Astrocyte (in vitro differentiated cells and primary cell): Measurements from ENCODE around the gene BCOR. TPM values are rescaled to one million over a fixed set of nuclear protein-coding genes. Genes with fewer than 3 reads are reported as not detected.

Experiments used
- DNase-seq: peaks from one replicate; pipeline ENCODE4 v3.0.0-alpha.2; 2010; ENCODE audit warnings: low read depth
- FAIRE-seq: peaks from 2 replicates; lab custom pipeline; 2011; peaks lifted over from hg19 to GRCh38; lab: Jason Lieb, UNC
- H2AFZ ChIP-seq: 2 replicates; pipeline ENCODE4 v1.6.0; 2012; ENCODE audit warnings: low read depth, low read length, inconsistent platforms
- H3K27ac ChIP-seq: 2 replicates; pipeline ENCODE4 v1.5.1; 2011; ENCODE audit warnings: low read depth, low read length, inconsistent platforms
- H3K27me3 ChIP-seq: 2 replicates; pipeline ENCODE4 v1.6.0; 2011; ENCODE audit warnings: low read length, inconsistent platforms; ENCODE audit not compliant: insufficient read depth
- H3K36me3 ChIP-seq: 2 replicates; pipeline ENCODE4 v1.5.1; 2011; ENCODE audit warnings: low read length, inconsistent platforms; ENCODE audit not compliant: insufficient read depth
- H3K4me1 ChIP-seq: 2 replicates; pipeline ENCODE4 v1.5.1; 2011; ENCODE audit warnings: low read length, inconsistent platforms; ENCODE audit not compliant: insufficient read depth
- H3K4me2 ChIP-seq: 2 replicates; pipeline ENCODE4 v1.6.0; 2012; ENCODE audit warnings: low read length, inconsistent platforms
- H3K4me3 ChIP-seq: 2 replicates; pipeline ENCODE4 v1.5.1; 2011; ENCODE audit warnings: low read depth, mild to moderate bottlenecking, low read length, inconsistent platforms; ENCODE audit not compliant: insufficient read depth
- H3K79me2 ChIP-seq: 2 replicates; pipeline ENCODE4 v1.6.0; 2012; ENCODE audit warnings: mild to moderate bottlenecking, low read length, inconsistent platforms; ENCODE audit not compliant: insufficient read depth
- H3K9ac ChIP-seq: 2 replicates; pipeline ENCODE4 v1.6.0; 2012; ENCODE audit warnings: mild to moderate bottlenecking, low read length, inconsistent platforms
- H3K9me3 ChIP-seq: 2 replicates; pipeline ENCODE4 v1.5.1; 2012; ENCODE audit warnings: low read depth, mild to moderate bottlenecking, low read length, inconsistent platforms; ENCODE audit not compliant: insufficient read depth
- H4K20me1 ChIP-seq: 2 replicates; pipeline ENCODE4 v1.6.0; 2012; ENCODE audit warnings: low read length, inconsistent platforms; ENCODE audit not compliant: insufficient read depth
- H3K27ac Mint-ChIP-seq: one replicate; pipeline ENCODE4 v1.8.0; 2021; ENCODE audit warnings: mild to moderate bottlenecking, mixed read lengths; ENCODE audit not compliant: unreplicated experiment
- H3K27me3 Mint-ChIP-seq: one replicate; pipeline ENCODE4 v1.8.0; 2021; ENCODE audit warnings: low read depth, mixed read lengths; ENCODE audit not compliant: unreplicated experiment
- H3K36me3 Mint-ChIP-seq: one replicate; pipeline ENCODE4 v1.8.0; 2021; ENCODE audit warnings: low read depth, mixed read lengths; ENCODE audit not compliant: unreplicated experiment
- H3K4me1 Mint-ChIP-seq: one replicate; pipeline ENCODE4 v1.8.0; 2021; ENCODE audit warnings: low read depth, mixed read lengths; ENCODE audit not compliant: unreplicated experiment
- H3K4me3 Mint-ChIP-seq: one replicate; pipeline ENCODE4 v1.8.0; 2021; ENCODE audit warnings: mild to moderate bottlenecking, moderate library complexity, mixed read lengths; ENCODE audit not compliant: unreplicated experiment
- H3K9me3 Mint-ChIP-seq: one replicate; pipeline ENCODE4 v1.8.0; 2021; ENCODE audit warnings: mild to moderate bottlenecking, mixed read lengths; ENCODE audit not compliant: unreplicated experiment
- EZH2 ChIP-seq: IDR thresholded peaks from 2 replicates; pipeline ENCODE4 v1.6.1; 2012; ENCODE audit warnings: mild to moderate bottlenecking, low read length, inconsistent platforms; ENCODE audit not compliant: insufficient read depth
- total RNA-seq: library from RNA; stranded (reverse); gene quantifications from 2 replicates; pipeline ENCODE4 v1.2.1, GENCODE V29; 2021
- TF ChIP-seq, protein P1 (sequence below): IDR thresholded peaks from 2 replicates; pipeline ENCODE4 v1.5.1; 2011; ENCODE audit warnings: low read depth, mild to moderate bottlenecking, inconsistent platforms, low read length, moderate library complexity; ENCODE audit not compliant: insufficient read depth

The BCOR gene
- total RNA-seq, 1 donor from 2014 or later: 9.0 TPM

DNA sequence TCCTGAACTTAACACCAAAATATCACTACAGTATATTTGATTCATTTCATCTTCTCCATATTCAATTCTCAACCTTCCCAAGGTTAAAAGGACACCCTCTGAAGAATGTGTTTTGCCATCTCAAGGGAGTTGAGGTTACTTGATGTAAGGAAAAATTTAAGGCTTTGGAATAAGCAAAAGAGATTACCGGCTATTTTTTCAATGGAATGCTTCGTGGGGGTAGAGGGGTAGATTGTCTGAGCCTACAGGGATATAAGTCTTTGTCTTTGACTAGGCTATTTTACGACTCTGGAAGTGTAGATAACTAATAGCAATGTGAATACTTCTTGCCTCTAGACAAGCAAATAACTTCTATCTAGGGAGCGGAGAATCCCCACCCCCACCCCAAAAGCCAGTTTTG, 78.2 kb downstream of the BCOR start:
- Histone ChIP-seq H3K27me3 (no peaks in the 10 kb centered on the region), H4K20me1 (no peaks in the 10 kb centered on the region), H3K4me3 (no peak overlapping the region), H3K4me1 (no peaks in the 10 kb centered on the region), H3K9me3 (peaks cover 3% of the 10 kb centered on the region), H3K36me3 (no peaks in the 10 kb centered on the region), H3K4me2 (no peak overlapping the region), H3K9ac (no peak overlapping the region), H2AFZ (no peak overlapping the region), H3K79me2 (no peaks in the 10 kb centered on the region), H3K27ac (no peak overlapping the region)
- no peaks in the 10 kb centered on the region for H3K27me3 Mint-ChIP-seq
- TF ChIP-seq, protein P1, sequence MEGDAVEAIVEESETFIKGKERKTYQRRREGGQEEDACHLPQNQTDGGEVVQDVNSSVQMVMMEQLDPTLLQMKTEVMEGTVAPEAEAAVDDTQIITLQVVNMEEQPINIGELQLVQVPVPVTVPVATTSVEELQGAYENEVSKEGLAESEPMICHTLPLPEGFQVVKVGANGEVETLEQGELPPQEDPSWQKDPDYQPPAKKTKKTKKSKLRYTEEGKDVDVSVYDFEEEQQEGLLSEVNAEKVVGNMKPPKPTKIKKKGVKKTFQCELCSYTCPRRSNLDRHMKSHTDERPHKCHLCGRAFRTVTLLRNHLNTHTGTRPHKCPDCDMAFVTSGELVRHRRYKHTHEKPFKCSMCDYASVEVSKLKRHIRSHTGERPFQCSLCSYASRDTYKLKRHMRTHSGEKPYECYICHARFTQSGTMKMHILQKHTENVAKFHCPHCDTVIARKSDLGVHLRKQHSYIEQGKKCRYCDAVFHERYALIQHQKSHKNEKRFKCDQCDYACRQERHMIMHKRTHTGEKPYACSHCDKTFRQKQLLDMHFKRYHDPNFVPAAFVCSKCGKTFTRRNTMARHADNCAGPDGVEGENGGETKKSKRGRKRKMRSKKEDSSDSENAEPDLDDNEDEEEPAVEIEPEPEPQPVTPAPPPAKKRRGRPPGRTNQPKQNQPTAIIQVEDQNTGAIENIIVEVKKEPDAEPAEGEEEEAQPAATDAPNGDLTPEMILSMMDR: no peak
- H3K4me3 Mint-ChIP-seq: no peak overlapping the region
- no peak overlapping the region for H3K27ac Mint-ChIP-seq
- no peak for FAIRE-seq
- no peak for DNase-seq
- H3K36me3 Mint-ChIP-seq: no peaks in the 10 kb centered on the region
- H3K9me3 Mint-ChIP-seq: no peaks in the 10 kb centered on the region
- no peaks in the 10 kb centered on the region for H3K4me1 Mint-ChIP-seq

DNA sequence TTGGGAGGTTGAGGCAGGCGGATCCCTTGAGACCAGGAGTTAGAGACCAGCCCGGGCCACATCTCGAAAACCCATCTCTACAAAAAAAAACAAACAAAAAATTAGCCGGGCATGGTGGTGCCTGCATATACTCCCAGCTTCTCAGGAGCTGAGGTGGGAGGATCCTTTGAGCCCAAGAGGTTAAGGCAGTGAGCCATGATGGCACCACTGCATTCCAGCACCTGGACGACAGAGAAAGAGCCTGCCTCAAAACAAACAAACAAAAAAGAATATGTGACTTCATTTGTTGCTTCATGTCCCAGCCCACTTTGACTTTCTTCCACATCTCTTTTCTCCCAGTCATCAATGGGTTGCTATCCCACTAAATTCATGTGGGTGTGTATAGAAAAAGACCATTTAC, 79.7 kb downstream of the BCOR start:
- no peak overlapping the region for H2AFZ ChIP-seq
- FAIRE-seq: no peak

DNA sequence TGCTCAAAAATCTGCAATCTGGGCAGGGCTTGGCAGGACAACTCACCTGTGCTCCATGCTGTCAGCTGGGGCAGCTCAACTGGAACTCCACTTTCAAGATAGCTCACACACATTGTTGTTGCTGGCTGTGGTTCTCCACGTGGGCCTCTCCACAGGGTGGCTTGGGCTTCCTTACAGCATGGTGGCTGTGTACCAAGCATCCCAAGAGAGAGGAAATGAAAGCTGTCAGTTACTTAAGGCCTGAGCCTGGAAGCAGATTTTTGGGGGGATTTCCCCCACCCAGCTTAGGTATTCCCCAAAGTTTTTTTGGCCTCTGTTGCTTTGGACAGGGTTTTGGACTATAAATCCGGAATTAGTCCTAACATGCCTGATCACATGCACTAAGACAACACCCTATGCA, 81.0 kb downstream of the BCOR start:
- no peak overlapping the region for H3K27ac Mint-ChIP-seq
- no peak overlapping the region for H3K4me3 Mint-ChIP-seq
- peaks cover 2% of the 10 kb centered on the region for H3K4me1 Mint-ChIP-seq
- FAIRE-seq (no peak), DNase-seq (no peak)
- Histone ChIP-seq H3K9ac (no peak overlapping the region), H3K4me1 (peaks cover 16% of the 10 kb centered on the region), H3K4me3 (no peak overlapping the region), H3K9me3 (peaks cover 3% of the 10 kb centered on the region), H3K27ac (no peak overlapping the region), H2AFZ (no peak overlapping the region), H3K27me3 (no peaks in the 10 kb centered on the region), H4K20me1 (no peaks in the 10 kb centered on the region), H3K79me2 (no peaks in the 10 kb centered on the region), H3K4me2 (no peak overlapping the region), H3K36me3 (no peaks in the 10 kb centered on the region)
- H3K27me3 Mint-ChIP-seq: no peaks in the 10 kb centered on the region
- H3K36me3 Mint-ChIP-seq: no peaks in the 10 kb centered on the region
- TF ChIP-seq, protein P1: no peak
- no peak for TF ChIP-seq EZH2
- H3K9me3 Mint-ChIP-seq: no peaks in the 10 kb centered on the region

More for the DNA sequence above, 79.7 kb downstream of the BCOR start:
- no peaks in the 10 kb centered on the region for H3K36me3 Mint-ChIP-seq
- no peak overlapping the region for H3K9ac ChIP-seq
- no peaks in the 10 kb centered on the region for H3K9me3 Mint-ChIP-seq
- no peaks in the 10 kb centered on the region for H3K27me3 Mint-ChIP-seq
- TF ChIP-seq, protein P1: no peak
- TF ChIP-seq EZH2: no peak
- peaks cover 3% of the 10 kb centered on the region for H3K9me3 ChIP-seq
- peaks cover 4% of the 10 kb centered on the region for H3K4me1 ChIP-seq
- no peaks in the 10 kb centered on the region for H3K36me3 ChIP-seq
- no peak overlapping the region for H3K4me3 ChIP-seq
- no peak overlapping the region for H3K4me2 ChIP-seq
- H3K27me3 ChIP-seq: no peaks in the 10 kb centered on the region
- H3K27ac Mint-ChIP-seq: no peak overlapping the region
- H3K79me2 ChIP-seq: no peaks in the 10 kb centered on the region
- H3K27ac ChIP-seq: no peak overlapping the region
- no peaks in the 10 kb centered on the region for H3K4me1 Mint-ChIP-seq
- DNase-seq: no peak
- no peak overlapping the region for H3K4me3 Mint-ChIP-seq
- H4K20me1 ChIP-seq: no peaks in the 10 kb centered on the region
